DMS 273 (cell line): Measurements from ENCODE around the gene SLC25A3.
A peak's percentile ranks its signal among the peaks of the same experiment; 100 is the strongest.
"Not testable (repeated sequence)": the region's sequence is repeated elsewhere in the genome, so short reads cannot be mapped to it uniquely, and the experiment has no call there.

Source experiments
- DNase-seq: peaks from one replicate; lab custom pipeline; 2025; ENCODE audit not compliant: unreplicated experiment; lab: John Stamatoyannopoulos, UW

SLC25A3 gene

GRCh38 chr12:98593351-98594049, at the start of gene SLC25A3:
SLC25A3 (plus strand) TSS chr12:98593686; CDS start chr12:98593979, 293 bp downstream.
- peak; percentile 97 for DNase-seq

- no peak for DNase-seq
Measured at GRCh38 chr12:98543701-98544100, 49.8 kb upstream of the SLC25A3 start.

- no peak for DNase-seq
Measured at GRCh38 chr12:98544751-98545150, 48.7 kb upstream of the SLC25A3 start.

- no peak for DNase-seq
Measured at GRCh38 chr12:98549371-98550110, 43.9 kb upstream of the SLC25A3 start.

GRCh38 chr12:98551787-98552186, 41.7 kb upstream of the SLC25A3 start:
- DNase-seq = no peak

- DNase-seq = not testable (repeated sequence)
Measured at GRCh38 chr12:98558097-98558496, 35.4 kb upstream of the SLC25A3 start.

GRCh38 chr12:98559666-98560065, 33.8 kb upstream of the SLC25A3 start:
- no peak for DNase-seq

GRCh38 chr12:98561846-98562245, 31.6 kb upstream of the SLC25A3 start:
- no peak for DNase-seq

GRCh38 chr12:98572010-98572409, 21.5 kb upstream of the SLC25A3 start:
- peak; percentile 34 for DNase-seq

GRCh38 chr12:98574110-98574509, 19.4 kb upstream of the SLC25A3 start:
- no peak for DNase-seq

- DNase-seq = no peak
Measured at GRCh38 chr12:98575013-98575412, 18.5 kb upstream of the SLC25A3 start.

GRCh38 chr12:98576795-98577194, 16.7 kb upstream of the SLC25A3 start:
- not testable (repeated sequence) for DNase-seq

GRCh38 chr12:98578392-98578791, 15.1 kb upstream of the SLC25A3 start:
- DNase-seq = no peak

- no peak for DNase-seq
Measured at GRCh38 chr12:98578821-98579220, 14.7 kb upstream of the SLC25A3 start.

GRCh38 chr12:98579347-98579746, 14.1 kb upstream of the SLC25A3 start:
- DNase-seq = no peak

- no peak for DNase-seq
Measured at GRCh38 chr12:98579835-98580234, 13.7 kb upstream of the SLC25A3 start.

- DNase-seq = no peak
Measured at GRCh38 chr12:98580695-98581094, 12.8 kb upstream of the SLC25A3 start.

- DNase-seq = no peak
Measured at GRCh38 chr12:98581101-98581500, 12.4 kb upstream of the SLC25A3 start.

GRCh38 chr12:98582093-98582492, 11.4 kb upstream of the SLC25A3 start:
- no peak for DNase-seq

GRCh38 chr12:98587084-98587483, 6.4 kb upstream of the SLC25A3 start:
- no peak for DNase-seq

GRCh38 chr12:98591209-98591608, 2.3 kb upstream of the SLC25A3 start:
- no peak for DNase-seq

GRCh38 chr12:98592825-98593322, 612 bp upstream of the SLC25A3 start:
- DNase-seq = peak; percentile 50
